ENCODE measurements around the gene EIF2B5.

The EIF2B5 gene

GRCh38 chr3:184173374-184173722, 38.2 kb downstream of the EIF2B5 start:
- DNase-seq (ENCODE audit: low read depth in 2 of 2, low spot score in 1 of 2), result no peak

GRCh38 chr3:184174284-184174645, 39.1 kb downstream of the EIF2B5 start:
- DNase-seq (ENCODE audit: low read depth in 2 of 2, low spot score in 1 of 2), result no peak

GRCh38 chr3:184174646-184175492, 39.7 kb downstream of the EIF2B5 start, which contains the start of gene AP2M1:
Gene AP2M1, plus strand, starts transcription at chr3:184174855. Its CDS starts 2,139 bp downstream, at chr3:184176994.
- peak; percentile 89 to 94 for DNase-seq (ENCODE audit: low read depth in 2 of 2, low spot score in 1 of 2)

GRCh38 chr3:184175506-184175905, 40.3 kb downstream of the EIF2B5 start:
- no peak for DNase-seq (ENCODE audit: low read depth in 2 of 2, low spot score in 1 of 2)

- DNase-seq (ENCODE audit: low read depth in 2 of 2, low spot score in 1 of 2), result no peak
Measured at GRCh38 chr3:184175981-184176376, 40.8 kb downstream of the EIF2B5 start.

- no peak for DNase-seq (ENCODE audit: low read depth in 2 of 2, low spot score in 1 of 2)
Measured at GRCh38 chr3:184176377-184177330, 41.5 kb downstream of the EIF2B5 start.

- no peak for DNase-seq (ENCODE audit: low read depth in 2 of 2, low spot score in 1 of 2)
Measured at GRCh38 chr3:184177331-184177731, 42.2 kb downstream of the EIF2B5 start.

GRCh38 chr3:184177767-184178306, 42.7 kb downstream of the EIF2B5 start:
- no peak for DNase-seq (ENCODE audit: low read depth in 2 of 2, low spot score in 1 of 2)

GRCh38 chr3:184178521-184179138, 43.5 kb downstream of the EIF2B5 start:
- no peak for DNase-seq (ENCODE audit: low read depth in 2 of 2, low spot score in 1 of 2)

- no peak for DNase-seq (ENCODE audit: low read depth in 2 of 2, low spot score in 1 of 2)
Measured at GRCh38 chr3:184180165-184180564, 45.0 kb downstream of the EIF2B5 start.

- no peak for DNase-seq (ENCODE audit: low read depth in 2 of 2, low spot score in 1 of 2)
Measured at GRCh38 chr3:184181596-184181995, 46.4 kb downstream of the EIF2B5 start.

GRCh38 chr3:184183679-184184078, 48.5 kb downstream of the EIF2B5 start:
- no peak for DNase-seq (ENCODE audit: low read depth in 2 of 2, low spot score in 1 of 2)

- no peak for DNase-seq (ENCODE audit: low read depth in 2 of 2, low spot score in 1 of 2)
Measured at GRCh38 chr3:184184546-184185230, 49.5 kb downstream of the EIF2B5 start.

- DNase-seq (ENCODE audit: low read depth in 2 of 2, low spot score in 1 of 2), result peak; percentile 98 to 99
Measured at GRCh38 chr3:184185461-184186183, 50.5 kb downstream of the EIF2B5 start.

GRCh38 chr3:184186184-184186901, 51.2 kb downstream of the EIF2B5 start, which contains the start of gene ABCF3:
Gene ABCF3, plus strand, starts transcription at chr3:184186199. Its CDS starts 9 bp downstream, at chr3:184186208.
- DNase-seq (ENCODE audit: low read depth in 2 of 2, low spot score in 1 of 2), result no peak

- DNase-seq (ENCODE audit: low read depth in 2 of 2, low spot score in 1 of 2), result no peak
Measured at GRCh38 chr3:184186902-184187207, 51.7 kb downstream of the EIF2B5 start.

- no peak for DNase-seq (ENCODE audit: low read depth in 2 of 2, low spot score in 1 of 2)
Measured at GRCh38 chr3:184188080-184188479, 52.9 kb downstream of the EIF2B5 start.

- DNase-seq (ENCODE audit: low read depth in 2 of 2, low spot score in 1 of 2), result no peak
Measured at GRCh38 chr3:184189421-184189820, 54.3 kb downstream of the EIF2B5 start.

GRCh38 chr3:184192889-184193288, 57.7 kb downstream of the EIF2B5 start:
- no peak for DNase-seq (ENCODE audit: low read depth in 2 of 2, low spot score in 1 of 2)

All from stimulated activated CD8-positive, alpha-beta memory T cell treated with anti-CD3 and anti-CD28 coated beads, Interleukin-4, amount 100 ng/mL, for 1 hour (primary cell).